Measurements from ENCODE around the gene IZUMO1.
"Not testable (repeated sequence)": the region's sequence is repeated elsewhere in the genome, so short reads cannot be mapped to it uniquely, and the experiment has no call there.

IZUMO1 gene

GRCh38 chr19:48770266-48770665 lies 23.6 kb upstream of the IZUMO1 start:
- no peak overlapping the region for H3K4me3 ChIP-seq (ENCODE audit: low read depth, low read length)
- no peak for DNase-seq (ENCODE audit: low read depth)
- TF ChIP-seq CTCF (IDR thresholded peaks at IDR 0.05; ENCODE audit: low read depth, low read length, missing control alignments) = no peak

- no peak for TF ChIP-seq CTCF (IDR thresholded peaks at IDR 0.05; ENCODE audit: low read depth, low read length, missing control alignments)
- DNase-seq (ENCODE audit: low read depth) = no peak
- no peak overlapping the region for H3K4me3 ChIP-seq (ENCODE audit: low read depth, low read length)
Observed at GRCh38 chr19:48768994-48769713, 22.4 kb upstream of the IZUMO1 start.

- not testable (repeated sequence) for DNase-seq (ENCODE audit: low read depth); H3K4me3 ChIP-seq (ENCODE audit: low read depth, low read length)
Observed at GRCh38 chr19:48768171-48768753, 21.6 kb upstream of the IZUMO1 start.

GRCh38 chr19:48765816-48766215 lies 19.1 kb upstream of the IZUMO1 start:
- DNase-seq (ENCODE audit: low read depth); H3K4me3 ChIP-seq (ENCODE audit: low read depth, low read length): not testable (repeated sequence)

GRCh38 chr19:48760504-48761205 lies 13.9 kb upstream of the IZUMO1 start:
- no peak for DNase-seq (ENCODE audit: low read depth)
- H3K4me3 ChIP-seq (ENCODE audit: low read depth, low read length) = no peak overlapping the region
- no peak for TF ChIP-seq CTCF (IDR thresholded peaks at IDR 0.05; ENCODE audit: low read depth, low read length, missing control alignments)

GRCh38 chr19:48757741-48758144 lies 11.0 kb upstream of the IZUMO1 start:
- TF ChIP-seq CTCF (IDR thresholded peaks at IDR 0.05; ENCODE audit: low read depth, low read length, missing control alignments) = no peak
- no peak overlapping the region for H3K4me3 ChIP-seq (ENCODE audit: low read depth, low read length)
- no peak for DNase-seq (ENCODE audit: low read depth)

- no peak overlapping the region for H3K4me3 ChIP-seq (ENCODE audit: low read depth, low read length)
- no peak for TF ChIP-seq CTCF (IDR thresholded peaks at IDR 0.05; ENCODE audit: low read depth, low read length, missing control alignments)
- no peak for DNase-seq (ENCODE audit: low read depth)
Observed at GRCh38 chr19:48757089-48757675, 10.5 kb upstream of the IZUMO1 start.

All from GM12864 (cell line).